Skeletal muscle cell (primary cell): Measurements from ENCODE around the gene ADRM1.

Experiments used
- DNase-seq: peaks from one replicate; pipeline ENCODE4 v3.0.0-alpha.2; 2010; ENCODE audit warnings: low read depth
- H3K4me3 ChIP-seq: 2 replicates; pipeline ENCODE4 v1.5.1; 2011; ENCODE audit warnings: low read depth, mild to moderate bottlenecking, control low read depth, low read length, moderate library complexity

The ADRM1 gene

DNA sequence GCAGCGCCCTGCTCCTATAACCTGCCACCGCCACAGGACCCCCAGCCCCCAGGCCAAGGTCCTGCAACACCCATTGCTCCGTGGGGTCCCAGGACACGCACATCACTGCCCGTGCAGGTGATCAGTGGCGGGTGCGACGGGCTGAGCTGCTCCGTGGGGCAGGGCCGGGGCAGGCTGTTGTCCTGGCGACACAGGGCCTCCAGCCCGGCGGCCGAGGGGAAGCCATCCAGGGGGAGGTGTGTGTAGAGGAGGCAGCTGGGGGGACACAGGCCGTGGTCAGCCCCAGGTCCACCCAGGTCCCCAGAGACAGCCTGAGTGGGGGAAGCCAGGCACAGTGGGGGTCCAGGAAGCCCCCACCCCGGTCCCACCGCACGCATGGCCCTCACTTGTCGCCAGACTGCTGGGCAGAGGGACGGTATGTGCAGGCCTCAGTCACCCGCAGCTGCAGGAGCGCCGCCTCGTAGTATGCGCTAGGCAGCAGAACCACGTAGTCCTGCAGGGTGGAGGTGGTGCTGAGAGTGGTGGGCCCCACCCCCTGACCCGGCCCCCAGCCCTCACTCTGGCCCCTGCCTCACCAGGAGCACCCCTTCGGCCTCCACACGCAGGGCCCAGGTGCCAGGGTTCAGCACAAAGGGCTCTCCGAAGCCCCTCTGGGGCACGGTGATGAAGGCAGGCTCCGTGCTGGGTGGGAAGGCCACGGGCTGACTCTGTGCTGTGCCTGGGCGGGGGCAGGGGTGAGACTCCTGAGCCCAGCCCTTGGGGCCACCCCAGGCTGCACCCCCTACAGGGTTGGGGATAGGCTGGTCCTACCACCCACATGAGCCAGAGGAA lies 30.4 kb downstream of the ADRM1 start:
- no peak overlapping the region for H3K4me3 ChIP-seq
- no peak for DNase-seq

DNA sequence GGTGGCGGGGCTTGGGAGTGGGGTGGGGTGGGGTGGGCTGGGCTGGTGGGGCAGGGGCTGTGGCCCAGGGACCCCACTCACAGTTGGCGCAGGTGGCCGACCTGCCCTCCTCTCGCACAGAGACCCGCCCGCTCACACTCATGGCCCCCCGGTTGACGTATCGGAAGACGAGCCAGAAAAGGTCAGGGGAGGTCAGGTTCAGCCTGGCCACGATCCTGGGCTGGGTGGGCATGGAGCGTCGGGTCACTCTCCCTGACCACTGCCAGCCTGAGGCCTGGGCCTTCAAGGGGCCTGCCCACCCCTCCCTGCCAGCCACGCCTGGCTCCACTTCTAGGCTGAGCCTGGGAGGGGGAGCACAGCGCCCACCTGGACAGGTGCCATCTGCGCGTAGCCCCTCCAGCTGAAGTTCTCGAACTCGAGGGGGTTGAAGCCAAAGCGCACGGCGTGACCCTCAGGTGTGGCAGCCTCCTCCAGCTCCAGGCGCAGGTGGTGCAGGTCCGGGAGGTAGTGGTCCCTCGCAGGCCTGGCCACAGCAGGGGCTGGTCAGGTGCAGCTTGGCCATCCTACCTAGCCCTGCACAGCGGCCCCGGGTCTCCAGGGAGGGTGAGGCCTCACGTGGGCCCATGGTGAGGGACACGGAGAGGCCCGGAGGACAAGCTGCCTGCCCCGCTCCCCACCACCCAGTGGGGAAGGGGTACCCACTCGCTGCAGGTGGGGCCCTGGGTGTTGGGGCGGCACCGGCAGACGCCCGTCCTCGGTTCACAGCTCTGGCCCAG lies 31.2 kb downstream of the ADRM1 start:
- DNase-seq = no peak

DNA sequence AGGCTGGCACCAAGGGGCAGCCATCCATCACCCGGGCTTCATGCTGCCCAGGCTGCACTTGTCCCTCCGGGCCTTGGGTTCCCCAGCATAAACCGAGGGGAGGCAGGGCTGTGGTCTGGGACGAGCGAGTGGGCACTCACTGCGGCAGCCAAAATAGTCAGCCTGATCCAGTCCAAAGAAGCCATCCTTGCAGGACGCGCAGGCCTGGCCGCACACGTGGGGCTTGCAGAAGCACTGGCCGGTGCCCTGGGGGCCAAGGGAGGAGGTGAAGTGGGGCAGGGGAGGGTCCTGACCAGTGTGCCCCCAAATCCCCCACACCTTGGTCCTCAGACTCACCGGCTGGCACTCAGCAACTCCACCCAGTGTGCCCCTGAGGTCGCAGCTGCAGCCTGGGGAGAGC lies 32.1 kb downstream of the ADRM1 start:
- DNase-seq = no peak
- no peak overlapping the region for H3K4me3 ChIP-seq

More for the DNA sequence above, 31.2 kb downstream of the ADRM1 start:
- H3K4me3 ChIP-seq = no peak overlapping the region

DNA sequence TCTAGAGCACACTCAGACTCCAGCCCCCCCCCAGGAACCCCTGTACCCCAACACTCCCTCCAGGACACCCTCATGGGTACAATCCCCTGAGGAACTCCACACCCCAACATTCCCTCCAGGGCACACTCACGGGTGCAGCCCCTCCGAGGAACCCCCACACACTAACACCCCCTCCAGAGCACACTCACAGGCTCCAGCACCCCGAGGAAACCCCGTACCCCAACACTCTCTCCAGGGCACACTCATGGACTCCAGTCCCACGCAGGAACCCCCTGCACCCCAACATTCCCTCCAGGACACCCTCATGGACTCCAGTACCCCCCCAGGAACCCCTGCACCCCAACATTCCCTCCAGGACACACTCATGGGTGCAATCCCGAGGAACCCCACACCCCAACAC lies 32.7 kb downstream of the ADRM1 start:
- no peak overlapping the region for H3K4me3 ChIP-seq
- DNase-seq = no peak

DNA sequence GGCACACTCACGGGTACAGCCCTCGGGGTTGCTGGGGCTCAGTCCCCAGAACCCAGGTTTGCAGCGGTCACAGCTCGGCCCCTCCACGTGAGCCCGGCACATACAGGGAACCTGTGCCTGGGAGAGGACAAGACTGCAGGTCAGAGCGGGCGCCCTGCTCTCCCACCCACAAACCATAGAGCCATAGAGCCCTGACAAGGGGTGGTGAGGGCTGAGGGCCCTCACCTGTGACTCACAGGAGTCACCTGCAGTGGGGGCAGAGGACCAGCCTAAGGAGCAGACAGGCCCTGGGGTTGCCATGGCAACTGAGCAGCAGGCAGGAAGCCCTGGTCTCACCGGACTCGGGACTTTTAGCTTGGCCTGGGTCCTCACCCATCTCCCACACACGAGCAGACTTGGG lies 33.5 kb downstream of the ADRM1 start:
- DNase-seq = no peak
- H3K4me3 ChIP-seq = no peak overlapping the region

DNA sequence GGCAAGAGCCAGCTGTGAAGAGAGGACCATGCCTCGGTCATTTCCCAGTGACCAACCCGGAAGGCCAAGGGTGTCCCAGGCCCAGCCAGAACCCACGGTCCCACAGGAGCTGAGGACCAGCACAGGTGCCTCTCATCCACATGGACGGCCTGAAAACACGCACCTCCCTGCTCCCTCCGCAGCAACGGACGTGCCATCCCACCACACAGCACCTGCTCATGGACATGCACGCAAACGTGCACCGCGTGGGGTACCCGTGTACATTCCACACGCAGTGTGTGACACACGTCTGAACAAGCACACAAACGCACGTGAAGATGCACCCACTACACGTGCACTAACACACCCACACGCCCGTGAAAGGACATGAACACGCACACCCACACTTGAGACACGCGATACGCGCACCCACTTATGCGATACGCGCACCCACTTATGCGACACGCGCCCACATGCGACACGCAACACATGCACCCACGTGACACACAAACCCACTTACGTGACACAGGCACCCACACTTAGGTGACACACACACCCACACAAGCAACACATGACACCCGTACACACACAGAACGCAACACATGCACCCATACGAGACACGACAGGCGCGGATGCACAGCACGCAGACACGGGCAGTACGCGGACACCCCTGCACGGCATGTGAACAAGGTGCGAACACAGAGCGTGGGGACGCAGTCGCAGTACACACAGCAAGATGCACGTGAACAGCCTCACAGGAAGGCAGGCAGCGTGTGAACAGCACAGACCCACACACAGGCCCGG lies 34.2 kb downstream of the ADRM1 start:
- DNase-seq = no peak
- H3K4me3 ChIP-seq = no peak overlapping the region

DNA sequence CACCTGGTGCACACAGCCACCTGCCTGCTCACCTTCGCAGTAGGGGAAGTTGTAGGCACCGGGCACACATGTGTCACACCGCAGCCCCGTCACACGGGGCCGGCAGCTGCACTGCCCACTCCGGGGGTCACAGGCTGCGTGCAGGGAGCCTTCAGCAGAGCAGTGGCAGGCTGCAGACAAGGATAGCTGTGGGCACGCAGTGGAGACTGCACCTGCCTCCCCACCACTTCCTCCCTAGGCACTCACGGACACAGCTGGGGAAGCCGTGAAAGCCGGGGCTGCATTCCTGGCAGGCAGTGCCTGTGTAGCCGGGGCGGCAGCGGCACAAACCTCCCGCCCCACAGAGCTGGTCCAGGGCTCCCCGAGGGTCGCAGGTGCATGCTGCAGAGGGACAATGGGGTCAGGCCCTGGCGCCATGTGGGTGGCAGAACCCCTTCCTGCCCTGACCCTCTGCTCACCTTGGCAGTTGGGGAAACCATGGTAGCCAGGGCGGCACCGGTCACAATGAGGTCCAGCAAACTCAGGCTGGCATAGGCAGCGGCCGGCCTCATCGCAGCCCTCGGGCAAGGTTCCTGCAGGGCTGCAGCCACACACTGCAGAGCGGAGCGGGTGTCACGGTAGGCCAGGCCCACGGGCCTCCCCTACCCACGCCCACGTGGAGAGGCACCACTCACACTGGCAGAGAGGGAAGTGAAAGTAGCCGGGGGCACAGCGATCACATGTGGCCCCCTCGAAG lies 34.9 kb downstream of the ADRM1 start:
- no peak for DNase-seq
- H3K4me3 ChIP-seq = no peak overlapping the region

DNA sequence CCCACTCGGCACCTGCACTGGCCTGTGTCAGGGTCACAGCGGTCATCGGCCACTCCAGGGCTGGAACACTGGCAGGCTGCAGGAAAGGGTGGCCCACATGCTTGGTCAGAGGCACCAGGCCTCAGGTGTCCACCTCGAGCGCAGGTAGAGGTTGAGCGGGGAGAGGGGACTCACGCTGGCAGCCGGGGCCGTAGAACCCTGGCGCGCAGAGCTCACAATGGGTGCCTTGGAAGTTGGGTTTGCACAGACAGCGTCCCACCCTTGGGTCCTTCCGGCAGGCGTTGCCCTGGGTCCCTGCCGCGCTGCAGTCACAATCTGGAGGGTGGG lies 35.5 kb downstream of the ADRM1 start:
- H3K4me3 ChIP-seq = no peak overlapping the region
- DNase-seq = no peak

DNA sequence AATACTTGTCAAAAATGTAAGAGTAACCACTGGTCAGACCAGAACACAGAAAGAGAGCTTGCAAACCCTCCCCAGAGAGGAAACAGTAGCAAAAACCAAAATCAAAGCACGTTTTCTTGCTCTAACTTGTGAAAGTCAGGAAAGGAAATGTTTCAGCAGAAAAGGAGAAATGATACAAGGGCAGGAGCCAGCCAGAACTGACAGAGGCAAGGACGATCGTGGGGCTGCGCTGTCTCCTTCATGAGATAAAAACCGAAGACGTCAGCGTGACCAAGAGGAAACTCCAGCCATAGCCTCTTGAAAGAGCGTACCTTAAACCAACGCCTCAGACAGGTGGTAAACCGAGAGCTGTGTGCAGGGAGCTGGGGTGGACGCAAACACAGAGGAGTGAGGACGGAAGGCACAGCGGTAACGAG lies 36.9 kb downstream of the ADRM1 start:
- H3K4me3 ChIP-seq = no peak overlapping the region
- DNase-seq = no peak

DNA sequence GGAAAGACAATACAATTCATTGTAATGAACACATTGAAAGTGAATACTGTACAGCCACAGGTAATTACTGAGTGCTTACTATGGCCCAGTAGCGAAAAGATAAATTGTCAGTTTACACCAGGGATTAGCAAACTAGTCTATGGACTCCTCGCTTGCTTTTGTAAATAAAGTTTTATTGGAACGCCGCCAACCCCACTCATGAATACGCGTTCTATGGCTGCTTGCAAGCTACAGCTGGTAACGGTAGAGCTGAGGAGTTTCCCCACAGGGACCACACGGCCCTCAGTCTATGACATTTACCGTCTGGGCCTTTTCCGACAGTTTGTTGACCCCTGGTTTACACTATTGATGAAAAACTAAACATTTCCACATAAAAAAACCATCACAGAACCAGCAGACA lies 40.1 kb downstream of the ADRM1 start:
- no peak overlapping the region for H3K4me3 ChIP-seq
- DNase-seq = no peak

DNA sequence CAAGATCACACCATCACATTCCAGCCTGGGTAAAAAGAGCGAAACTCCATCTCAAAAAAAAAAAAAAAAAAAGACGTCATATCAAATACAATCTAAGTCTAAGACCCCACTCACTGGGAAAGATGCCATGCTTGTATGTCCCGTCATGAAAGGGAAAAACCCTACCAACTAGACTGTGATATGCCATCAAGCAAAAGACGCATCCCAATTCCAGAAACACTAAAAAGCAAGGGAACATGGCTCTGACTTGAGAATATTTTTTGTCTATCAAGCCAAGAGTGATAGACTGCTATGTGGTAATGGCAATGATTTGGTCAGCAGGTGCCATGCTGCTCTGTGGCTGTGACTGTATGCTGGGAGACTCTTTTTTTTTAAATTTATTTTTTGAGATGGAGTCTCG lies 41.3 kb downstream of the ADRM1 start:
- no peak for DNase-seq

DNA sequence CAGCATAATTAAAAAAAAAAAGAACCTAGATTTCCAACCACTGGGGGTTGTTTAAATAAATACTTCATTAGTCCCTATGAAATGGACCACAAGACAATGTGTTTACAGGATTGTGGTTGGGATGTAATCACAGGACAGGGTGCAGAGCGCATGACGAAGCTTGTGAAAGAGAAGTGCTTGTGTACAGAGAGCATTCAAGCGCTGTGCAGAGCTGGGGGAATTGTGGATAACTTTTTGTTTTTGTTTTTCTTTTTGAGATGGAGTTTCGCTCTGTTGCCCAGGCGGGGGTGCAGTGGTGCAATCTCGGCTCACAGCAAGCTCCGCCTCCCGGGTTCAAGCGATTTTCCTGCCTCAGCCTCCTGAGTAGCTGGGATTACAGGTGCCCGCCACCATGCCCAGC lies 42.0 kb downstream of the ADRM1 start:
- no peak overlapping the region for H3K4me3 ChIP-seq
- DNase-seq = no peak

More for the DNA sequence above, 41.3 kb downstream of the ADRM1 start:
- no peak overlapping the region for H3K4me3 ChIP-seq

DNA sequence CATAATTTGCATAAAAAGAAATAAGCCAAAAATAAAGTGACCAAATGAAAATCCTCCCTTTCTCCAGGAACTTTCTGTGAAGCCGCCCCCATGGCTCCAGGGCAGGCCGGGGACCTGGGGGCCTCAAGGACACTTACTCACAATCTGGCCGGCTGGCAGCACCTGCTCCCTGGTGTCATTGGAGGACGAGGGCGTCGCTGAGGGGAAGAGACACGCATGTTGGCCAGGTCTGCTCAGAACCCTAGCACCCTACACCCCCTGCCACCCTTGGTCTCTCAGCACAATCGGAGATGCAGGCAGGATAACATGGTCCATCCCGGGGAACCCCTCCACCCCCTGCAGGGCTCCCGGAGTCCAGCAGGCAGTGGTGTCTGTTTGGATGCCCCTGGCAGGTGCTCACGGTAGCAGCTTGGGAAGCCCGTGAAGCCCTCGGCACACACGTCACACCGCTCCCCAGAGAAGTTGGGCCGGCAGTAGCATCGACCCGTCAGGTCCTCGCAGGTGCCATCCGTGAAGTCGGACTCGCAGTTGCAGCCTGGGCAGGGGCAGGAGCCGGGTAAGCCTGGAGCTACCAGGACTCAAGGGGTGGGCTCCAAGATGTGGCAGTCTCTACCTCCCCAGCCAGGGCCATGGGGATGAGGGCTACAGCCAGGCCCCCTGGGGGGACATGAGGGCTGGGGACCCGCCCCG lies 43.0 kb downstream of the ADRM1 start:
- DNase-seq = no peak
- no peak overlapping the region for H3K4me3 ChIP-seq

DNA sequence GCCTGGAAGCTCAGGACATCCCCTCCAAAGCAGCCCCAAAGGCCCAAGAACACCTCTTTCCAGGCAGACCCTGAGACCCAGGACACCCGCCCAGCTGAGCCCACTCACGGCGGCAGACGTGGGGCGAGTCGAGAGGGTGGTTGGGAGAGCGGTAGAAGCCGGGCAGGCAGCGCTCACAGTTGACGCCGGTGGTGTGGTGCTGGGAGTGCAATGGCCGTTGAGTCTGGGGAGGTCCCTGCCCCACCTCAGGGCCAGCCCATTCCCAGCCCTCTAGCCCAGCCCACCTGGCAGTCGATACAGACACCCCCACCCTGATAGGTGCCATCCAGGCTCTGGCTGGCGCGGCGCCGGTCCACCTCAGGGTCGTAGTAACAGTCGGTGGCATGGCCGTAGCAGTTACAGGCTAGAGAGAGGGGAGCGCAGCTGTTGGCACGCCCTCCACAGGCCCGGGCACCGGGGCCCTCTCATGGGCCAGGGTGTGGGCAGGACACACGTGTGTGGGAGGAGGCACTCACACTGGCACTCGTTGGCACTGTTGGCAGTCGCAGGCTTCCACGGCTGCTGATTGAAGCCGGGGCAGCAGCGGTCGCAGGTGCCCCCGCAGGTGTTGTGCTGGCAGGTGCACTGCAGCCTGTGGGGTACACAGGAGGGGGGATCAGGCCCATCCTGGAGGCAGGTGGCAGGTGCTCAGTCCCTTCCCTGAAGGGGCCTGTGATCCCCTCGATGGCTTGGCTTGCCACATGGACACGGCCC lies 43.8 kb downstream of the ADRM1 start:
- no peak for DNase-seq
- H3K4me3 ChIP-seq = no peak overlapping the region

DNA sequence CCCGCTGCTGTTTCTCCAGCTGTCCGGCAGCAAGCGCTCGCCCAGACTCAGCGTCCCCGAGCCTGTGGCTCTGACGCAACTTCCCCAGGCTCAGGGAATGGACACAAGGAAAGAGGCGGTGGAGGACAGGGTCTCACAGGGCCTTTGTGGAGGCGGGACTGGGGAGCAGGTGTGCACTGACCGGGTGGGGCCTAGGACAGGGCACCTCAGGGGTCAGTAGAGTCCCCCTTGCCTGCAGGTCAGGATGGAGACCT lies 44.3 kb downstream of the ADRM1 start:
- H3K4me3 ChIP-seq = no peak overlapping the region

DNA sequence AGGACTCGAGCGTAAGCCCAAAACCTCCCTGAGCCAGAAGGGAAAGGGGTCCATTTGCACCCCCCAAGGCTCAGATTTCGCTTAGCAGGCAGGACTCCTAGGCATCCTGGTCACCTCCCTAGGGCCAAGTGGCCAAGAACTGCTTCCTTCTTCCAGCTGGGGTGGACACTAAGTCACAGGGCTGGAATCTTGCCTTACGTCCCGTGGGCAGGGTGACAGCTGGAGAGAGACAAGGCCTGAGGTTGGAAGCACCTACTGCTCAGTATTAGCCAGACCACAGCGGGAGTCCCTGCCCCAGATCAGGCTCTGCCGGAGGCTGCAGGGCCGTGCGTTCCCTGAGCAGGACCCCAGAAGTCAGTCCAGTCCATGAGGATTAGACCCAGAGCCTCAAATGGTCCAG lies 44.6 kb downstream of the ADRM1 start:
- no peak for DNase-seq
- H3K4me3 ChIP-seq = no peak overlapping the region

More for the DNA sequence above, 44.3 kb downstream of the ADRM1 start:
- no peak for DNase-seq

DNA sequence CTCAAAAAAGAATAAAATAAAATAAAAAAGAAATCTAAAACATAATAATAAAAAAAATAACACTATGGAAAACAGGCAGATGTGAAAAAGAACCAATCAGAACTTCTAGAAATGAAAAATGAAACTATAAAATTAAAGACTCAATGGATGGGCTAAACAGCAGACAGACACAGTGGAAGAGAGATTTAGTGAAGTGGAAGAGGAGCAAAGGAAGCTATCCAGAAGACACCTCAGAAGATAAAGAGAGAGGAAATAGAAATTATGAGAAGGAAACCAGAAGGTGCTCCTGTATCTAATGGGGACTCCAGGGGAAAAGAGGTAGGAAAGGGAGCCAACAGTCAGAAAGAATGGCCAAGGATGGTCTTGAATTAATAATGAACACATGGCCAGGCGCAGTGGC lies 45.8 kb downstream of the ADRM1 start:
- H3K4me3 ChIP-seq = no peak overlapping the region
- DNase-seq = no peak

DNA sequence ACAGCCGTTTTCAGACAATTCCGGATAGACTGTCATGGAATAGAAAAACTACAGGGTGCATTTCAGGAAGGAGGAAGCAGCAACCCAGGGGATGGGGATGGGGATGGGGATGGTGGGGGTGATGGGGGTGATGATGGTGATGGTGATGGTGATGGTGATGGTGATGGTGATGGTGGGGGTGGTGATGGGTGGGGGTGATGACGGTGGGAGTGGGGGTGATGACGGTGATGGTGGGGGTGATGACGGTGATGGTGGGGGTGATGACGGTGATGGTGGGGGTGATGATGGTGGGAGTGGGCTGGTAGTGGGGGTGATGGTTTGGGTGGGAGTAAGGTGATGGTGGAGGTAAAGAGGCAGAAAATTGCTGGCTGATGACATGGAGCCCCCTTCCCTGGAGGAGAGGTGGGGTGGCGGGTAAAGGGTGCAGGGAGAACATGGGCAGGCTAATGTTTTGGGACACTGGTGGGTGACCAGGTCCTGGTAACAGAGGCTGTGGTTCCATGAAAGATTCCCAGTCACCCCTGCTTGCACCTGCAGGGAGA lies 46.8 kb downstream of the ADRM1 start:
- no peak overlapping the region for H3K4me3 ChIP-seq
- no peak for DNase-seq
